Activated gamma-delta T cell treated with anti-CD3 and anti-CD28 coated beads, Interleukin-2, amount 50 U/mL, for 16 hours (primary cell): ENCODE measurements around the gene FOXC1.

Source experiments
- DNase-seq: peaks from one replicate; pipeline ENCODE4 v3.0.0-alpha.2; 2020; ENCODE audit warnings: low read depth

Gene FOXC1

GRCh38 chr6:1612299-1612973 is 2.7 kb downstream of the FOXC1 start:
- DNase-seq, result no peak

GRCh38 chr6:1612974-1613306 is 3.2 kb downstream of the FOXC1 start:
- DNase-seq, result no peak

- no peak for DNase-seq
Observed at GRCh38 chr6:1613346-1613687, 3.6 kb downstream of the FOXC1 start.

- no peak for DNase-seq
Observed at GRCh38 chr6:1613688-1614447, 4.2 kb downstream of the FOXC1 start.

DNA sequence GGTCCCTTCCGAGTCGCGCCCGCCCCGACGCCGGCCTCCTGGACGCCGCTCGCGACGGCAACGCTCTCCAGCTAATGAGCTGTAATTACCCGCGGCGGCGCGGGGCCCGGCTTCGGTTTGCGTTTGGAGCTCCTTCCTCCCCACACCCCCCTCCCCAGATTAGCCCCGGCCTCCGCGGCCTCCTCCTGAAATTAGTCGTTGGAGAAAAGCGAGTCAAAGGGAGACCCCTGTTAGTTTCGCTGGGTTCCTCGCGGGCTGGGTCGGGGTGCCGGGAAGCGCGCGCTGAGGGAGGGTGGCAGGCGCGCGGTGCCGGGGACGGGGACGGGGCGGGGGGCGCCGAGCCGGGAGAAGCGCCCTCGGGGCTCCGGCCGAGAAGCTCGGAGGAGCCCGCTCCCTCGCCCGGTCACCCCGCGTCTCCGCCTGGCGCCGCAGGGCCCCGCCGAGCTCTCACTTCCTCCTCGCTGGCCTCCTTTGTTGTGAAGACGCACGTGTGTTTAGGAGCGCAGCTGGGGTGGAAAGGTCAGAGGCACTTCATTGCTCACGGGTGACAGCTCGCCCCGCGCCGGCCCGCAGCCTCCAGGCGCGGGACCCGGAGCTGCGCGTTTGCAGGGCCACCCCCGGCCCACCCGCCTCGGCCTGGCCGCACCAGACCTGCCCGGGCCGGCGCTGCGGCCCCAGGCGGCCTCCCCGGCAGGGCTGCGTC is 4.9 kb downstream of the FOXC1 start:
- DNase-seq, result no peak

DNA sequence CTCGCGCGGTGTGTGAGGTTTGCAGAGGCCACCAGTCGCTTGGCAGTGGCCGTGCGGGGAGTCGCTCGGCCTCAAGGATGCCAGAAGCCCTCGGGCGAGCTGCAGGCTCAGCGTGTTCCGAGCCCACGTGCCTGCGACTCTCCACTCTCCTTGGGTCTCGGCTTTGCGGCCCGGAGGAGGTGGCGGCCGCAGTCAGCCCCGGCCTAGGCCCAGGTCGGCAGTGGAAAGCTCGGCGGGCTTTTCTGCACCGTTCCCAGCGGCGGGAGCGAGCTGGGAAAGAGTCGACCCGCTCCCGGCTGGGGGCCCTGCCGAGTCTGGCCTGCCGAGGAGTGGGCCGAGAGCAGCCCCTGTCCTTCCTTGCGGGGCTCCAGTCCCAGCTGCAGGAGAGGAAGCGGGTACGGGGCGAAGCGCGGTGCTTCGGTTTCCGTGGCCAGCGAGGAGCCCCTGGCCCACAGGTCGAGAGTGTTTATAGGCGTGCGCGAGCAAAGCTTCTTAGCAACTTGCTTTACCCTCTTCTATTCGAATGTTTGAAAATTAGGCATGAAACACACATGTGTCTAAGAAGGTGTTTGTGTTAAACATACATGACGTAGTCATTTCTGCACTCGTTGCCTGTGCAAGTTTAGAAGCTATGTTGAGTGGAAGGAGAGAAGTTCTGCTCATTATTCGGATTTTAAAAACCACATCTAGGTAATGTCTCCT is 5.6 kb downstream of the FOXC1 start:
- no peak for DNase-seq

DNA sequence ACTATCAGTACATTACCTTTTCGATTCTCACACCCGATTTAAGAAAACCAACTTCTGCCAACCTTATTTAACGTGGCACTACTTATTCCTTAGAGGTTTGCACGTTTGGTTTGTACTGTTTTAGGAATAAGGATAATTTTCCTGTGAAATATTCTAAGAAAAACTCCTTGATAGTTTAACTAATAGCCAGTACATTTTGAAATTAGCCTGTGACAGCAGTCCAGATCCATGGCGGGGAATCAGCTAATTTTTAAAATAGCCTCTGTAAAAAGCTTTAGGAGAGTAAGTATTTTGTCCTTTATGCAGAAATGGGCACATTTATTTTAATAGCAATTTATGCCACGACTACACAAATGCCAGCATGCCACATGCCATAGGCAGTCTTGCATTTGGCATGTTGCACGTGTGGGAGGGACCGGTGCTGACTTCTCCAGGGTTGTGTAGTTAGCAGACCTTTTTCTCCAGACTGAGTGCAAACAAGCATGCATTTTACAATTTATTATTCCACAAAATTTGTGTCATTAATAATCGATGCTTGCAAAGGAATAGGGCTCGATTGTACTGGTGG is 6.2 kb downstream of the FOXC1 start:
- DNase-seq, result no peak

DNA sequence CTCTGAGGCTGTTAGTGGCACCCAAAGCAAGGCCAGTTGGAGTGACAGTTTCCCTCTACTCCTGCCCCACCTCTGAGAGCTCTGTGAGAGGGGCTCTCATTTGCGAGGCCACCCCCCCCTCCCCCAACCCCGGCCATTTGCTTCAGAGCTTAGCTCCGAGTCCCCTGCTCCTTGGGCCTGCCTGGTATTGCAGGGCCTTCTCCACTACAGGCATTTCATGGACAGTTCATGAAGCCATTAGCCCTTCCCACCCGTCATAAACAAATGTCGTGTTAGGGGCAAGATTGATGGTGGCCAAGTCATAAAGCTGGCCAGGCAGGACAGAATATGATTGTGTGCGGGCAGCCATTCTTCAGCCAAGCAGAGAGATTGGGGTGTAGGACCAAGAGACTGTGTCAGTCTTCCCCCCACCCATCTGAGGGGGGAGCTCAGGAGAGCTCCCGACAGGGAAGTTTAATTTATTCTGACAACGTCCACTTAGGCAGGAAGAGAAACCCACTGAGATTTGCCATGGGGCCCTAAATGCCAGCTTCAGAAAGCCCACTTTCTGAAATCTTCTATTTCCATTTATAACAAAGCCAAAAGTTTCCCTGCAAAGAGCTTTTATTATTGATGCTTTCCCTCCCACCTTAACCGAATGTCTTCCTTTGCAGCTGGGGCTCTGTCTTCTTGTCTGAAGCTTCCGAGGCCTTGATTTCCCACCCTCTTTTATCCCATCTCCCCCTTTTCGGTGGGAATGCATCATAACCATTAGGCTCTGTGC is 7.2 kb downstream of the FOXC1 start:
- no peak for DNase-seq

DNA sequence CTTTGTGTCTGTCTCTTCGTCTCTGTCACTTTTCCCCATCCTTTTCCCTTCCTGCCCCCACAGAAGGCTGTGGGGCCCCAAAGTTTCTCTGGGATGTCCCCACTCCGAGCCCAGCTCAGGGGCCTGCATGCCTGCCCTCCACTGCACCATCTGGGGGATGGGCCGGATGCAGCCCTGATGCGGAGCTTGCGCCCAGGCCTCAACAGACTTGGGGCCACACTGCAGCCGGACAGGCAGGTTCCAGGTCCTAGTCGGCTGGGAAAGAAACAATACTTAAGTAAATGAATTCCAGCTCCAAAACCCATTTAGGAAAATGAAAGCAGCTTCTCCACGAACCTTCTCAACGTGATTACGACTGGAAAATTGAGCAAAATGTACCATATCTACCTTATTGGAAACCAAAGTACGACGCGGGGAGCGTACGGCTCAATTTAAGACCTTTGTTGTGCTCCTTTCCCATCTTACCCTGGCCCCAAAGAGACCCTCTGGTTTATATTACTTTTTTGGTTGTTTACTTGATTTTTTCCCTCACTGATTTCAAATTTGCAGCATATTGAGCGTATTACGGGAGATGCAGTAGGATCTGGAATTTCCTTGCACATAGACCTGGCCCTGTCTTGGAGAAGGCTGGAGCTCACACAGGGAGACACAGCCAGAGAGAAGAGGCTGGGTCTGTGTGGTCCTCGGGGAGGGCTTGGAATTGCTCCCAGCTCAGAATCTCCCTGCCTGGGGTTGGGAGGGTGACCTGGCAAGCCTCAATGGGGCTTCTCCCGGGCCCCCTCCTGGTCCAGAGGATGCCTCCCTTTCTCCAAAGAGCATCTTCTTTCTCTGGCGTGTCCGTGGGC is 8.0 kb downstream of the FOXC1 start:
- no peak for DNase-seq

DNA sequence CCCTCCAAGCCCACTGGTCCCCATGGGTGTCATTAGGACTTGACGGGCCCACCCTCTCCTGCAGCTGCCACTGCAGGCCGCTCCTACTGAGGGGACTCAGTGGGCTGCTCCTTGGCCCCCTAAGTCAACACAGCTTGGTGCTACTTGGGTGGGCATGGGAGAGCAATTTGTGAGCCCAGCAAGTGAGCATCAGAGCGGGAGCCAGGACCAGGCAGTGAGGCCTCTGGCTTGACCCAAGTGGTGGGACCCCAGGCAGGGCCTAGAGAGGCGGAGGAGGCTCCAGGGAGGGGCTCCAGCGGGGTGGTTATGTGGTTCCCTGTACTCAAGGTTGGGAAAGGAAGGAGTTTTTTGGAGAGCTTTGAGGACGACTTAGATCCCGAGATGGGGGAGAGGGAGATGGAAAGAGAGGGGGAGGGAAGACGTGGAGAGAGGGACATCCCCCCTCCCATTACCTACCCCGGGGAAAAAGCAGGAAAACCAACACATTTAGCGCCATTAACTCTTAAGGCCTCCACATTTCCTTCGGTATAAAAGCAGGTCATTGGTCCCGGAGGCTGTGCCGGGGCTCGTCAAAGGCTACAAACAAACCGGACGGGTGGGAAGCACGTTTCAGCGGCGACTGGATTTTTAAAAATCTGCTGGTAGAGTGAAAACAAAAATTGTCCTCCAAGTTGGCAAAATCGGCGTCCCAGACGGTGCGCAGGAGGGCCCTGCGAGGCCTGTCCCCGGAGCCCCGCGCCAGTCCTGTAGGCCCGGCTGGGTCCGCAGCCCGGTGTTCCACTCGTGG is 8.8 kb downstream of the FOXC1 start:
- no peak for DNase-seq

DNA sequence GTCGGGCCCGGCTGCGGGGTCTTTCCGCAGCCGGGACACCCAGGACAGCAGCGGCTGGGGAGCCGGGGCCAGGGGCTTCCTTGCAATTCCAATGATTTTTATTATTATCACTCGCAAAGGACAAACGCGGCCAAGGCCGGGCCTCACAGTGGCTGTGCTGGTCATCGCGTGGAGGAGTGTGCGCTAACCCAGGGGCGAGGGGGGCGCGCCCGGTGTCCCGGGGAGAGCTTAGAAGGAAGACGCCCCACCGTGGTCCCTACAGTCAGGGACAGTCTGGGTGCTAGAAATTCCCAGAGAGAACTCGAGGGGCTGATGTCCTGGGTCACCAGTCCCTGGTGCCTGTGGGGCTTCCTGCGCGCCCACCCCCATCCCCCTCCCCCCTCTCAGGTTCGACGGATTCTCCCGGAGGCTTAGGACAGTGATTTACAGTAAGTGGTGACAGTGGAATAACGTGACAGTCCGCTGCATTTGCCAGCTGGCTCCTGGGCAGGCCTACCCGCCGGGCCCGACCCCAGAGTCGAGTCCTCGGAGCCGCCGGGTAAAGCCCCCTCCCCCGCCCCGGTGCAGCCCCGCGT is 9.5 kb downstream of the FOXC1 start:
- no peak for DNase-seq

DNA sequence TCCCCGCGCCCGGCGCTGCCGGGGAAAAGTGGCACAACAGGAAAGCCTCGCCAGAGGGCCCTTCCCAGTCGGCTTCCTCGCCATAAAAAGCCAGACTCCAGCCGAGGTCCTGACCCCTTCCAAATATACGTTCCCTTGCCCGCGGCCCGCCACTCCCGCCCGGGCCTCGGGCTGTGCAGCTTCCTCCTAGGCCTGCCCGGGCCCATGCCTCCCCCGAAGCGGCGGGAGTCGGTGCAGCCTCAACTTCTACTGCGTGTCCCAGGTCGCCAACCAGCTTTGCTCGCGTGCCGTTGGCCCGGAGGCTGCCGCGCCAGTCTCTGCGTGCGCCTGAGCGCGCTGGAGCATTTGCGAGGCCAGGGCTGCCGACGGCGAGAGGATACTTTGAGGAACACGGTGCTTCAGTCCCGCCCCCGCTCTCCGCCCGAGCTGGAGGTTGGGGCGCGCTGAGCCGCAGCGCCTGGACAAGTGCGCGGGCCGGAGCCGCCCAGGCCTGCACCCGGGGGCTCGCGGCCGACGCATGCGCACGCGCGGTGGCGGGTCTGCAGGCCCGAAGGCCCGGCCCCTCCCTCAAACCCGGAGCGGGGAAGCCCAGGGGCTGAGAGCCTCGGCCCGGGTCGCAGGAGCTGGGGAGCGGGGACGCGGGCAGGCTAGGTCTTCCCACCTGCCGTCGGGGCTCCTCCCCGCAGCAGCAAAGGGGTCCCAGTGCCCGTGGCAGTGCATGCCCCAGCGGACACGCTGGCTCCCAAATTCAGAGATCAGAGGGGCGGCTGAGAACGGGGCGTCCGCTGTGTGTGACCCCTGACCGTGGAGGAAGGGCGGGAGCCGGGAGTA is 10.2 kb downstream of the FOXC1 start:
- no peak for DNase-seq

GRCh38 chr6:1620504-1621069 is 10.9 kb downstream of the FOXC1 start:
- no peak for DNase-seq

DNA sequence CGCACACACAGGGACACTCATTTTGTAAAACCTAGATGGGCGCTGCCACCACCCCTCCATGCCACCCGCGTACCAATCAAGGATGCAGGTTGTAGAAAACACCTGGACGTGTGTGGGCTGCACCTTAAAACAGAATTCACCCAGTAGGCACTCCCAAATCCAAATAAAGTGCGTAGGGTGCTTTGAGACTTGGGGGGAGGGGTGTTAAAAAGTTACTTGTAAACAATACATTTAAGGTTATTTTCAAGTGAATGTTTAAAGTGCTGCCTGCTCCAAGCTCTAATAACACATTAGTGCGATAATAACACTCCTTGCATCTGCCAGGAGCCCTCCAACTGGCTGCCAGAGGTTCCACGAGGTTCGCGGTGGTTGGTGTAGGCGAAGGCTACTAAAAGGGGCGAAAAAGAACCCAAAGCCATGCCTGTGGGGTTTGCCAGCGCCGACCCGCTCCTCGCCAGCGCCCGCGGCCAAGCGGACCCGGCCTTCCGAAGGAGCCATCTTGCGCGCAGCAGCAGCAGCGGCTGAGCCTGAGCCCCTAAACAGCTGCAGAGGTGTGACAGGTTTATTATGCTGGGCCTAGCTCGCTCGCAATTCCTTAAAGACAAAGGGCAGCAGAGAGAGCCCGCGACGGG is 11.5 kb downstream of the FOXC1 start:
- no peak for DNase-seq

- no peak for DNase-seq
Observed at GRCh38 chr6:1622220-1622850, 12.6 kb downstream of the FOXC1 start.

- no peak for DNase-seq
Observed at GRCh38 chr6:1622851-1623768, 13.4 kb downstream of the FOXC1 start.

GRCh38 chr6:1623769-1624057 is 14.0 kb downstream of the FOXC1 start:
- DNase-seq, result no peak
